Osteoblast (primary cell): ENCODE results near the gene PROM1. TPM values are rescaled to one million over a fixed set of nuclear protein-coding genes. Genes with fewer than 3 reads are reported as not detected.

Experiments
- DNase-seq: peaks from one replicate; pipeline ENCODE4 v3.0.0; 2011; ENCODE audit warnings: low spot score, mixed read lengths; ENCODE audit not compliant: insufficient read length; ENCODE audit errors: missing footprints
- H2AFZ ChIP-seq: 2 replicates; pipeline ENCODE4 v1.6.0; 2011; ENCODE audit warnings: mild to moderate bottlenecking, low read length
- H3K27ac ChIP-seq: 2 replicates; pipeline ENCODE4 v1.5.1; 2011; ENCODE audit warnings: mild to moderate bottlenecking, low read depth, low read length, moderate library complexity
- H3K27me3 ChIP-seq: 2 replicates; pipeline ENCODE4 v1.6.0; 2012; ENCODE audit warnings: mild to moderate bottlenecking, control low read depth, inconsistent platforms, low read length, moderate library complexity; ENCODE audit not compliant: insufficient read depth
- H3K36me3 ChIP-seq: 2 replicates; pipeline ENCODE4 v1.5.1; 2011; ENCODE audit warnings: mild to moderate bottlenecking, low read length, control low read depth, moderate library complexity; ENCODE audit not compliant: insufficient read depth
- H3K4me1 ChIP-seq: 2 replicates; pipeline ENCODE4 v1.5.1; 2011; ENCODE audit warnings: mild to moderate bottlenecking, low read length, control low read depth, moderate library complexity; ENCODE audit not compliant: insufficient read depth
- H3K4me2 ChIP-seq: 2 replicates; pipeline ENCODE4 v1.6.0; 2011; ENCODE audit warnings: mild to moderate bottlenecking, low read length; ENCODE audit not compliant: insufficient read depth
- H3K4me3 ChIP-seq: fragments of 200-600 bp; sonication (generic); 3 replicates; pipeline ENCODE4 v1.5.1; 2012; ENCODE audit warnings: mild to moderate bottlenecking, low read length, inconsistent platforms; ENCODE audit not compliant: insufficient read depth
- H3K79me2 ChIP-seq: 2 replicates; pipeline ENCODE4 v1.6.0; 2012; ENCODE audit warnings: mild to moderate bottlenecking, low read length, control low read depth, inconsistent platforms; ENCODE audit not compliant: insufficient read depth
- H3K9me3 ChIP-seq: 2 replicates; pipeline ENCODE4 v1.5.1; 2011; ENCODE audit warnings: low read depth, low read length, control low read depth
- H4K20me1 ChIP-seq: 2 replicates; pipeline ENCODE4 v1.6.0; 2012; ENCODE audit warnings: mild to moderate bottlenecking, low read length, control low read depth; ENCODE audit not compliant: insufficient read depth
- total RNA-seq: library from RNA; depleted of rRNA; stranded (reverse); fragments of >200 nt; gene quantifications from 2 replicates; pipeline ENCODE4 v1.2.3, GENCODE V29; 2012
- TF ChIP-seq, protein P1 (sequence below): IDR thresholded peaks from 2 replicates; pipeline ENCODE4 v1.5.1; 2011; ENCODE audit warnings: mild to moderate bottlenecking, low read depth, low read length, moderate library complexity; ENCODE audit errors: extremely low read depth

The PROM1 gene
- total RNA-seq, 1 donor: not detected

DNA sequence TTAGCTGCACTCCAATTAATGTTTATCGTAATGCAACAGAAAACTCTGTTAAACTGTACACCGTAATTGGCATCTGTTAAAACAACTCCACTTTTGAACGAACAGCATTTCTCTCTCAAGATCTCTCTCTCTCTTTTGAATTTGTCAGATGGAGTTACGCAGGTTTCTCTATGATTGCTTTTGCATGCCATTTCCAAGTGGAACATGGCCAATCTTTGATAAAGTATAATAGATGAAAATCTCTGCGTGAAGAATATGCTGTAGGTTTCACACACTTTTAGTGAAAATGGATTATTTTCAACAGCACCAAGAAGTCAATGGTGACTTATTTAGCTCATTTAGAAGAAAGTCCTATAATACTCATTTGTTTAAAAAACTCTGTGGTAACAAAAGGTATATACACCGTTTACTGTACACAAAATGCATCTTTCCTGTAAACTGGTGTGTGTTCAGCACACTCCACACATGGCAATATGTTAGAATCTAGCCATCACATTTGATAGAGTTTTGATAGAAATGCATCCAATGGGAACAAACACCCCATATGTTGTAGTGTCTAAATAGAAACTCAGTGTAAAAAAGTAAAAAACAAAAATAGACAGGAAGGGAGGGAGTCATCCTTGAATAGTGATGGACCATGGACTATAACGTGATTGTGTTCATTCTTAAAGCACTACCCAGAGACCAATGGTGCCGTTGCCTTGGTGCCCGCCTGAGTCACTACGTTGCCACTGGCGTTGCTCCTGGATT lies 115.1 kb downstream of the PROM1 start:
- no peak overlapping the region for H3K4me3 ChIP-seq
- H3K27ac ChIP-seq: no peak overlapping the region
- peaks cover 25% of the 10 kb centered on the region for H3K27me3 ChIP-seq
- no peaks in the 10 kb centered on the region for H4K20me1 ChIP-seq
- TF ChIP-seq, protein P1, sequence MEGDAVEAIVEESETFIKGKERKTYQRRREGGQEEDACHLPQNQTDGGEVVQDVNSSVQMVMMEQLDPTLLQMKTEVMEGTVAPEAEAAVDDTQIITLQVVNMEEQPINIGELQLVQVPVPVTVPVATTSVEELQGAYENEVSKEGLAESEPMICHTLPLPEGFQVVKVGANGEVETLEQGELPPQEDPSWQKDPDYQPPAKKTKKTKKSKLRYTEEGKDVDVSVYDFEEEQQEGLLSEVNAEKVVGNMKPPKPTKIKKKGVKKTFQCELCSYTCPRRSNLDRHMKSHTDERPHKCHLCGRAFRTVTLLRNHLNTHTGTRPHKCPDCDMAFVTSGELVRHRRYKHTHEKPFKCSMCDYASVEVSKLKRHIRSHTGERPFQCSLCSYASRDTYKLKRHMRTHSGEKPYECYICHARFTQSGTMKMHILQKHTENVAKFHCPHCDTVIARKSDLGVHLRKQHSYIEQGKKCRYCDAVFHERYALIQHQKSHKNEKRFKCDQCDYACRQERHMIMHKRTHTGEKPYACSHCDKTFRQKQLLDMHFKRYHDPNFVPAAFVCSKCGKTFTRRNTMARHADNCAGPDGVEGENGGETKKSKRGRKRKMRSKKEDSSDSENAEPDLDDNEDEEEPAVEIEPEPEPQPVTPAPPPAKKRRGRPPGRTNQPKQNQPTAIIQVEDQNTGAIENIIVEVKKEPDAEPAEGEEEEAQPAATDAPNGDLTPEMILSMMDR: no peak
- H3K36me3 ChIP-seq: no peaks in the 10 kb centered on the region
- no peak overlapping the region for H2AFZ ChIP-seq
- DNase-seq: no peak
- H3K79me2 ChIP-seq: no peaks in the 10 kb centered on the region
- H3K9me3 ChIP-seq: no peaks in the 10 kb centered on the region
- H3K4me2 ChIP-seq: no peak overlapping the region
- H3K4me1 ChIP-seq: no peaks in the 10 kb centered on the region

DNA sequence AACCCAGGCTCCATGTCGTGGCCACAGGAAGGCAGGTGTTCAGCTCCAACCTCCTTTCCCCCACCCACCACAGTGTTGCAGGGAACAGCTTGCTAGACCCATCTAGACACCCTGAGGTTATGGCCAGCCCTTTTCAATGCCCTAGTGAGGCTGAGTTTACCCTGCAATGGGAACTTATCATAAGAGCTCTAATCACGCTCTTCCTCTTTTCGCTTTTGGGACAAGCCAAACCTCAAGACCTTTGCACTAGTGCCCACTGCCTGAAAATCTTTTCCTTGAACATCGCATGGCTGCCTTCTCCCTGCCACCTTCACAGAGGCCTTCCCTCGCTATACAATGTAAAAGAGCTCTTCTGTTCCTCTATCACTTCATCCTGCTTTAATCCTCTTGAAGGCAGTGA lies 118.5 kb downstream of the PROM1 start:
- H3K4me1 ChIP-seq: peaks cover 8% of the 10 kb centered on the region
- no peaks in the 10 kb centered on the region for H3K36me3 ChIP-seq
- no peaks in the 10 kb centered on the region for H3K9me3 ChIP-seq
- no peaks in the 10 kb centered on the region for H4K20me1 ChIP-seq
- no peak overlapping the region for H3K4me3 ChIP-seq
- TF ChIP-seq, protein P1: no peak
- H3K79me2 ChIP-seq: no peaks in the 10 kb centered on the region
- peaks cover 32% of the 10 kb centered on the region for H3K27me3 ChIP-seq
- DNase-seq: no peak
- no peak overlapping the region for H2AFZ ChIP-seq
- H3K4me2 ChIP-seq: no peak overlapping the region
- H3K27ac ChIP-seq: no peak overlapping the region

DNA sequence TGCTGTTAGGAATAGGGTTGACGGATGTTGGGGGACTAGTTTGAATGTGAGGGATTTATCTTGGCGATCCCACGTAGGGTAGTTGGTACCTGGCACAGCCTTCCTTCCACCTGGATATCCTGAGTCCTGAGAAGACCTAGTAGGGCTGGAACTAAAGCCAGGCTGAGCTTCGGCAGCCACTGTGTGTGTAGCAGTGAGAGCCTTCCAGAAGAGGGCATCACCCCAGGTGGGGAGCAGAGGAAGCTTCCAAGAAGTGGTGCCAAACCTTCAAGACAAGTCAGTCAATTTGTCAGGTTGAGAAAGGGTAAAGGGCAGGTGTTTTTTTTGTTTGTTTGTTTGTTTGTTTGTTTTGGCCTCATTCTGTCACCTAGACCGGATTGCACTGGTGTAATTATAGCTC lies 119.7 kb downstream of the PROM1 start:
- H3K4me1 ChIP-seq: peaks cover 8% of the 10 kb centered on the region
- H2AFZ ChIP-seq: no peak overlapping the region
- DNase-seq: no peak
- no peak overlapping the region for H3K4me3 ChIP-seq
- TF ChIP-seq, protein P1: peak; percentile 7
- H3K36me3 ChIP-seq: no peaks in the 10 kb centered on the region
- no peaks in the 10 kb centered on the region for H3K79me2 ChIP-seq
- no peaks in the 10 kb centered on the region for H4K20me1 ChIP-seq
- no peaks in the 10 kb centered on the region for H3K9me3 ChIP-seq
- peaks cover 39% of the 10 kb centered on the region for H3K27me3 ChIP-seq
- H3K27ac ChIP-seq: no peak overlapping the region
- H3K4me2 ChIP-seq: no peak overlapping the region

DNA sequence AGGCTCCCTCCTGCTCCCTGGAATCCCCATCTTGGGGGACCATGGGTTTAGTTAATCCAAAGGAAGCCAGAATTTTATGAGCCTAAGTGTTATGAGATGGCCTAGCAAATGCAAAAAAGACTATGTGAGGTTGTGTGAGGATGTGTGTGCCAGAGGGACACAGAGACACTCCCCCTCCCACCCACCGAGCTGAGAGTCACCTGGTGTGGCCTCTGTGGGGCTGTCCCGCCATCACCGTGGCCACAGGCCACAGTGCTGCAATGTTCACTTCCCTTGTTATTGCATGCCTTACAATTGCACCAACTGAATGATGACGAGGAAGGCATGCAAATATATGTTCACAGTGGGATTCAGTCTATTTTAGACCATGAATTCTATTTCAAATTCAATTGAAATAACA lies 120.2 kb downstream of the PROM1 start:
- Histone ChIP-seq H3K4me3 (no peak overlapping the region), H3K4me2 (peak overlapping the region; percentile 14), H3K9me3 (no peaks in the 10 kb centered on the region), H3K4me1 (peaks cover 8% of the 10 kb centered on the region), H2AFZ (peak overlapping the region; percentile 41), H3K27ac (no peak overlapping the region), H3K79me2 (no peaks in the 10 kb centered on the region), H4K20me1 (no peaks in the 10 kb centered on the region), H3K36me3 (no peaks in the 10 kb centered on the region), H3K27me3 (peaks cover 39% of the 10 kb centered on the region)
- DNase-seq: no peak
- TF ChIP-seq, protein P1: no peak
